GM12875 (cell line): Measurements from ENCODE around the gene RAET1G.
A peak's percentile ranks its signal among the peaks of the same experiment; 100 is the strongest.
"Not testable (repeated sequence)": the region's sequence is repeated elsewhere in the genome, so short reads cannot be mapped to it uniquely, and the experiment has no call there.

Experiments
- H3K4me3 ChIP-seq: one replicate; pipeline ENCODE4 v1.5.1; 2011; ENCODE audit warnings: low read depth, low read length, control low read depth
- TF ChIP-seq, protein P1 (sequence below): IDR thresholded peaks from 2 replicates; pipeline ENCODE4 v1.5.1; 2011; ENCODE audit warnings: low read depth, mild to moderate bottlenecking, control low read depth, inconsistent platforms, low read length, moderate library complexity, borderline replicate concordance; ENCODE audit not compliant: insufficient read depth

RAET1G gene

DNA sequence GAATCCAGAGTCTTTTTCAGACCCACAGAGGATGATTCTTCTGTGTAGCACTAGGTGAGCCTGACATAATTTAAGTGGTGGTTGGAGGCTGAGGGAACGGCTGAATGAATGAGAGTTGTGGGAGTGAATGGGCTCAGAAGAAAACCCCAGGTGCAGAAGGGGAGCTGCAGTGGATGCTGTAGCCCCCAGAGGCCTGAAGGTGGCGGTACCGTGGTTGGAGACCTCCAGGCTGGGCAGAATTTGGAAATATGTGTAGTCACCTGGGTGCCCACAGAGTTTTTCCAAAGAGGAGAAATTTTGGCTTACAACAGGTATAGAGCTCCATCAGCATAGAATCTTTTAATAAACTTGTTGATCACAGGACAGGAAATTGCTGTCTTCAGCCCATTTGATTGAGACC, 6.5 kb upstream of the RAET1G start:
- TF ChIP-seq, protein P1, sequence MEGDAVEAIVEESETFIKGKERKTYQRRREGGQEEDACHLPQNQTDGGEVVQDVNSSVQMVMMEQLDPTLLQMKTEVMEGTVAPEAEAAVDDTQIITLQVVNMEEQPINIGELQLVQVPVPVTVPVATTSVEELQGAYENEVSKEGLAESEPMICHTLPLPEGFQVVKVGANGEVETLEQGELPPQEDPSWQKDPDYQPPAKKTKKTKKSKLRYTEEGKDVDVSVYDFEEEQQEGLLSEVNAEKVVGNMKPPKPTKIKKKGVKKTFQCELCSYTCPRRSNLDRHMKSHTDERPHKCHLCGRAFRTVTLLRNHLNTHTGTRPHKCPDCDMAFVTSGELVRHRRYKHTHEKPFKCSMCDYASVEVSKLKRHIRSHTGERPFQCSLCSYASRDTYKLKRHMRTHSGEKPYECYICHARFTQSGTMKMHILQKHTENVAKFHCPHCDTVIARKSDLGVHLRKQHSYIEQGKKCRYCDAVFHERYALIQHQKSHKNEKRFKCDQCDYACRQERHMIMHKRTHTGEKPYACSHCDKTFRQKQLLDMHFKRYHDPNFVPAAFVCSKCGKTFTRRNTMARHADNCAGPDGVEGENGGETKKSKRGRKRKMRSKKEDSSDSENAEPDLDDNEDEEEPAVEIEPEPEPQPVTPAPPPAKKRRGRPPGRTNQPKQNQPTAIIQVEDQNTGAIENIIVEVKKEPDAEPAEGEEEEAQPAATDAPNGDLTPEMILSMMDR: peak; percentile 51; the same call in 1 of the 2 replicates
- no peak overlapping the region for H3K4me3 ChIP-seq

DNA sequence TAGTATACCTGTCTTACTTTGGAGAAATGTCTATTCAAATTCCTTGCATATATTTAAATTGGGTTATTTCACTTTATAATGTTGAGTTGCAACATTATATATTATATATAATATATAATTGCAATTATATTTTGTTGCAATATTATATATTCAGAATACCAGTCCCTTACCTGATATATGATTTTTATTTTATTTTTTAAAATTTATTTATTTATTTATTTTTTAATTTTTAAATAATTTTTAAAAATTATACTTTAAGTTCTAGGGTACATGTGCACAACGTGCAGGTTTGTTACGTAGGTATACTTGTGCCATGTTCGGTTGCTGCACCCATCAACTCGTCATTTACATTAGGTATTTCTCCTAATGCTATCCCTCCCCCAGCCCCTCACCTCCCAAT, 4.1 kb upstream of the RAET1G start:
- H3K4me3 ChIP-seq: not testable (repeated sequence)

DNA sequence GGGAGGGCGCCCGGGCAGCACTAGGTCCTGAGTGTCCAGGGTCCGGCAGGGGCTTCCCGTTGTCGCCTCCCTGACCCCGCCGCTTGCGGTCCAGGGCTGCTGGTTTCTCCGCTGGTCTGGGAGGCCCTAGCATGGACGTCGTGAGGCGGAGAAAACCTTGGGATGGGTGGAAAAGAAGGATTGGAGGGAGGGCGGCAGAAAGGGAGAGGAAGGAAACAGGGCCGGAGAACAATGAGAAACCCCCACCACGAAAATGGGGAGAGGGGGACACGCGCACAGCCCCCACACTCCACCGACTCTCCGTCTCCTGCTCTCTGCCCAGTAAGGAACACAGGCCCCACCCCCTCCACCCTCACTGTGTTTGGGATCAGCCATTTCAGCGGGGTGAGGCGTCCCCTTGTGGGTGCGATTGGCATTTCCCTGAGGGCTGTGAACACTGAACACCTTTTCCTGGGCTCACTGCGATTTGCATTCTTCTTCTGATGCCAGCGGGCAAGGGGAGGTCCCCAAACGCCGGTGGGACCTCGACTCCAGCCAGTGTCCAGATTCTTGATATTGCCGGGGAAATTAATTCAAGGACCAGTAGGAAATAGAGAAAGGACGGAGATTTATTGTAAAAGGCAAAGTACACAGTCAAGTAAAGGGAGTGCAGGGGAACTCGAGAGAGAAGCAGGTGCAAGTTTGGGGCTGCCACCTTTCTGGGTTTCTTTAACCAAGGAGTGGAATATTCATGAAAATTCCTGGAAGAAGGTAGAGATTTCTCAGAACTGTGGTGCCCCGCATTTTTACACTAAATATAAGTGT, 3.3 kb upstream of the RAET1G start:
- TF ChIP-seq, protein P1: peak; percentile 80
- no peak overlapping the region for H3K4me3 ChIP-seq

DNA sequence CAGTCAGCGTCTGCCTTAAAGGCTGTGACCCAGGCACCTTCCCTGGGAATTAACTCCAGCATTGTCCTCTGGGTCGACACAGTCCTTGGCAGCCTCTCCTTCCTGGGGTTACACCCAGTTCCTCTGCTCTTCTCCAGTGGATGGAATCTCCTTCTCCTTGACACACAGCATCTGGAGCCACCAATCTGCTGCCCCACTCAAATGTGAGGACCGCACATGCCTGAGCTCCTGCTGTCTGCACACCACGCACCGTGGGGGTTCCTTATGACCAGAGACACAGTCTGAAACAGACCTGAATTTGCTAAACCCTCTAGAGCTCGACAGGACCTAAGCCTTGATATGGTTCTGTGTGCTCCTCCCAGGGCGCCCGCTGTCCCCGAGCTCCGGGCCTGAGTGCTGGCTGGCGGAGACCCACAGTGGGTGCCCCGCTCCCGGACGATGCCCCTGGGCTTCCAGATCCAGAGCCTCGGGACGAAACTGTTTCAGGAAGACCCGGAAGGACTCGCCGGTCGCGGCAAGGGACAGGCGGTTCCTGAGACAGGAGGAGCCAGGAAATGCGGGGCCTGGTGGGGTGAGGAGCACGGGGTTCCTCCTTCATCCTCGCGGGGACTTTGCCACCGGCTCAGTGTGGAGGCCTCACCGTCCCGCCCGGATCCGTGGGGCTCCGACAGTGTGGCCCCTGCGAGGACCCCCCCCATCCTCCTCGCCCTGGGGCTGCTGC, 2.5 kb upstream of the RAET1G start:
- no peak overlapping the region for H3K4me3 ChIP-seq
- TF ChIP-seq, protein P1: no peak

DNA sequence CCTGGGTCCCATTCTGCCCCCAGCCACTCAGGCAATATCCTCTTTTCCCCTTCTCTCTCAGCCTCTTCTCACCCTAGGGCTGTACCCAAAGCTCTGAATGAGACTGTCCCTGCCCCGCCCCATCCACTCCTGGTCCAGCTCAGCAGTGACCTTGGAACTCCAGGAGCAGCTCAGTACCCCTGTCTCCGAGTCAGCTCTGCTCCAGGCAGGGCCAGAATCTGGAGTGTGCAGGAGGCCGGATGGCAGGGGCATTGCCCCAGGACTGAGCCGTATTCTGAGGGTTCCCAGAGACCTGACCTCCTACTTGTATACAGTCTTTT, 2.0 kb upstream of the RAET1G start:
- no peak overlapping the region for H3K4me3 ChIP-seq

DNA sequence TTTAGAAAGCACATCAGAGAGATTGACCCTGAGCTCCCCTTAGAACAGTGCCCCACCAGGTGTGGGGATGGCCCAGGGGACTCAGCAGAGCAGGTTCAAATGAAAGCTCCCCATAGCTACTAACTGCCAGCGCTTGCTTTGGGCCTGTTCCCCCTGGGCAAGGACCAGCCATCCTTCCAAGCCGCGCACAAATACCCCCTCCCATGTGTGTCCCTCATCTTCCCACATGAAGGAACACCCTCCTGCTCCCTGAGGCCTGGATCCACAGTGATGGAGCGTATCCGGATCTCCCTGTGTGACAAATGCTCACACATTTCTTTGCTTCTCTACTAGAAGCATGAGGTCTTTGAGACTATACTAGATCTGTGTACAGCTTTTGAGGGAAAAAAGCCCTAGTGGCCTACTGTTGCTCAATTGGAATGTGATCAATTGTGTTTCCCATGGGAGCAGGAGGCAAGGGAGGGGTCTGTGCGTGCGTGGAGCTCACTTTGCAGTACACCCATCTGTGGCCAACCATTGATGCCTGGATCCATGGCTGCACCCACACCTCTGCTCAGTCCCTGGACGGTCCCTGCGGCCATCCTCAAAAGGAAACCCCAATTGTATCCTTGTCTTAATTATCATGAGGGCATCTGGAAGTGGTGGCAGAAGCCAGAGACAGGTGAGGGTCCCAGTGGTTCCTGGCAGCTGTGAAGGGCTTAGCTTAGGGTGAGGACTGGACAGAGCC, 1.4 kb upstream of the RAET1G start:
- no peak overlapping the region for H3K4me3 ChIP-seq
- TF ChIP-seq, protein P1: no peak

More for the DNA sequence above, 2.0 kb upstream of the RAET1G start:
- TF ChIP-seq, protein P1: no peak

DNA sequence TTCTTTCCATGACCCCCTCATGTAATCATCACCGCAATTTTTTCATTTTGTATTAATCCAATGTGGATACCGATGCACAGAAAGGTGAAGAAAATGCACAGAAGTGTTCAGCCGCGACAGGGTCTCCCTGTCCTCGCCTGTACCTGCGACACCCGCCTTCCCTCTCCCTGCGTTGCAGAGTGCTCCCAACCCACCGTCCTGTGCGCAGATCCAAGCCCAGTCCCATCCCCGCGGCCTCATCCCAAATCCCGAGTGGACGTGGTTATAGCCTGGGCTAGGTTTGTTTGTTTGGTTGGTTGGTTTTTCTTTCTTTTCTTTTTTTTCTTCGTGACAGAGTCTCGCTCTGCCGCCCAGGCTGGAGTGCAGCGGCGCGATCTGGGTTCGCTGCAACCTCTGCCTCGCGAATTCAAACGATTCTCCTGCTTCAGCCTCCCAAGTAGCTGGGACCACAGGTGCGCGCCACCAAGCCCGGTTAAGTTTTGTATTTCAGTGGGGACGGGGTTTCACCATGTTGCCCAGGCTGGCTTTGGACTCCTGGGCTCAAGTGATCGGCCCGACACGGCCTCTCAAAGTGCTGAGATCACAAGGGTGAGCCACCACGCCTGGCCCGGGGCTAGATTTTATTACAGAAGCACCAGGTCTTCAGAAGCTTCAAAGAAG, 536 bp upstream of the RAET1G start:
- H3K4me3 ChIP-seq: no peak overlapping the region

DNA sequence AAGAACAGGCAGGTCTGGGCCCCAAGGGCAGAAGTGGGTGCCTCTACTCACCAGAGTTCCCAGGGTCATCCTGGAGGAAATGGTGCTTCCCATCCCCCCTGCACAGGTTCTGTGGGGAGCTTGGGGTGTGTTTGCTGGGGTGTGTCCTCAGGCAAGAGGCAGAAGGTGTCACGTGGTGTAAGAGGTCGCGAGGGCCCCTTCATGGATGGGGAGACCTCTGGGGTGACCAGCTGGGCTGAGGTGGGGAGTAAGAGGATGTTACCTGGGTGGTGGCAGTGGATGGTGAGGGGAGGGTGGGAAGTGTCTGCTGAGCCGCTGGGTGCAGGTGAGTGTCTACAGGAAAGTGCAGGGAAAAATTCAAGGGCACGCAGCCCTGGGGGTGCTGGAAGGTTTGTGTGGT, 830 bp downstream of the RAET1G start:
- not testable (repeated sequence) for H3K4me3 ChIP-seq

More for the DNA sequence above, 536 bp upstream of the RAET1G start:
- TF ChIP-seq, protein P1: no peak
